ENCODE data around the gene ZCCHC14.

Gene ZCCHC14

DNA sequence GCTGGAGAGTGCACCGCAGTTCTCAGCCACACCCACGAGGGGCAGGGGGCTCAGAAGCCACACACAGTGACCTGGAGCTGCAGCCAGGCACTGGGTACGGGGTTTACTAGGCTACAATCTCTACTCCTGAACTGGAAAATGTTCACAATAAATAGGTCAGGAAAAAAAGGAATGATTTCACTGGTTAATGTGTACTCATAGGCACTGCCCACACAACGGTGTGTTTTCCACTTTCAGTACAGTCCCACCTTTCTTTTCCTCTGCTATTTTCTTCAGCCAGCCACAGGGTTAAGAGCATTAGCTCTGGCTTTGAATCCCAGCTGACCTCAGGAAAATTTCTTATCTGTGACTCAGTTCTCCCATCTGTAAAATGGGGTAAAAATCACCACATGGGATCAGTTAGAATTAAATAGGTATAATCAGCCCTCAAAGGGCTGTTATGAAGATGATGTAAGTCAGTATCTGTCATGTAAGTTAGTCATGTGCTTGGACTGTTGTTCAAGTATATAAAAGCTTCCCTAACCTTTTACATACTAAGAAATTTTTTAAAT, 35.7 kb downstream of the ZCCHC14 start:
- Mint-ChIP-seq H3K9me3 (no peaks in the 10 kb centered on the region), H3K27ac (no peak overlapping the region), H3K36me3 (ENCODE audit: low read depth) (no peaks in the 10 kb centered on the region)

DNA sequence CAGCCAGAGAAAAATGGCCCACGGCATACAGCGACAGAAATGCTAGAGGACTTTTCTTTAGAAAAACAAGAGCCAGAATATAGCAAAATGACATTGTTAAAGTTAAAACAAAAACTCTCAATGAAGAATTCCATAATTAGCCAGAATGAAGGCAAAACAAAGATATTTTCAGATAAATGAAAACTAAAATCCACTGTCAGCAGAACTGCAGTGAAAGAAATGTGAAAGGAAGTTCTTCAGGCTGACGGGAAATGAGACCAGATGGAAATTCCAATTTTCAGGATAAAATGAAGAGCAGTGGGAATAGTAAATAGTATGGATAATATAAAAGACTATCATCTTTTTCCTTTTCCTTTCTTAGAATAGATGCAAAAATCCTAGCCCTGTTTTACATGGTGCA, 38.4 kb downstream of the ZCCHC14 start:
- Mint-ChIP-seq H3K4me3 (no peak overlapping the region), H3K4me1 (ENCODE audit: low read depth) (peaks cover 12% of the 10 kb centered on the region), H3K36me3 (ENCODE audit: low read depth) (peaks cover 2% of the 10 kb centered on the region), H3K27me3 (ENCODE audit: low read depth) (no peaks in the 10 kb centered on the region), H3K9me3 (no peaks in the 10 kb centered on the region), H3K27ac (no peak overlapping the region)
- no peak for DNase-seq (ENCODE audit: low spot score)

More for the DNA sequence above, 35.7 kb downstream of the ZCCHC14 start:
- Mint-ChIP-seq H3K4me1 (ENCODE audit: low read depth) (peaks cover 15% of the 10 kb centered on the region), H3K27me3 (ENCODE audit: low read depth) (no peaks in the 10 kb centered on the region), H3K4me3 (no peak overlapping the region)
- no peak for DNase-seq (ENCODE audit: low spot score)

DNA sequence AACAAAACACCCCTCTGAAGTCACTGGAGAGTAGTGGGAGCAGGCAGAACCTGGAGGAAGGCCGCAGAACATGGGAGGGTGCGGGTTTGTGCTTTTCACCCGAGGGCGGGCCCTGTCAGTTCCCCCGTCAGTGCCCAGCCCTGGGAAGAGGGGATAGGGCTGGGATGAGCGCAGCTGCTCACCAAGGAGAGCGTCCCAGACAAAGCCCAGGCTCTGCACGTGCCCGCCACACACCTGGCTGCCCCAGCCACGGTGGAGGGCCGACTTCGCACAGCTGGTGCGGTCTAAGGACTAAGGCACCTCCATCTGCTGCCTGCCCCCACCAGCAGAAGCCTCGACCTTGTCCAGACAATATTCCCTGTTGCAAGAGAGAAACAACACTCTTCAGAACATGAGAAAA, 39.5 kb downstream of the ZCCHC14 start:
- H3K9me3 Mint-ChIP-seq: no peaks in the 10 kb centered on the region
- no peak for DNase-seq (ENCODE audit: low spot score)
- H3K36me3 Mint-ChIP-seq (ENCODE audit: low read depth): peaks cover 2% of the 10 kb centered on the region
- H3K27ac Mint-ChIP-seq: no peak overlapping the region
- H3K27me3 Mint-ChIP-seq (ENCODE audit: low read depth): no peaks in the 10 kb centered on the region
- no peak overlapping the region for H3K4me3 Mint-ChIP-seq
- peaks cover 10% of the 10 kb centered on the region for H3K4me1 Mint-ChIP-seq (ENCODE audit: low read depth)

DNA sequence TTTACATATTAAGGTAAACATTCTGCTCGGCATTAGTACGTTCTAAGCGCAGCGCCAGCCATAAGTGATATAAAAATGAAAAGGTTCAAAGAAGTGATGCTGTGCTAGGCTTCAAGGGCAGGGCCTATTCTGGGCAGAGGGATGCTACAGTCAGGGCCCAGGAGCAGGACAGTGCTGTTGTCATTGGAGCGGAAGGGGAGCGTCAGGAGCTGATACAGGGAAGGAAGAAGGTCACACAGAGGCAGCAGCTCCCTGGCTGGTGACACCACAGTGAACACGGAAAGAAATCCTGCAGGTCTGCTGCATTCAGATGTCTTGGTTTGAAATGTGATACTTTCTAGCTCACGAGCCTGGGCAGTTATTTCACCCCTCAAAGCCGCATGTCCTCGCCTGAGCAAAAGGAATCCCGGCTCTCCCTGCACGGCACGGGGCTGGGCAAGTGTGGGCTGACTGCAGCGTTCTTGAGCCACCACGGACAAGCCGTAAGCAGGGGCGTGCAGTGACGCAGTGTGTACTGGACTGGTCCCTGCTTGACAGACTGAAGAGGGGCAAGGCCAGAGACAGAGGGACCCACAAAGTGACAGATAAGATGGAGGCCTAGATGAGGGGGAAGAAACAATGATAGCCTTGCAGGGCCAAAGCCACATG, 41.1 kb downstream of the ZCCHC14 start:
- Mint-ChIP-seq H3K27ac (no peak overlapping the region), H3K36me3 (ENCODE audit: low read depth) (peaks cover 3% of the 10 kb centered on the region), H3K9me3 (no peaks in the 10 kb centered on the region), H3K4me3 (no peak overlapping the region), H3K4me1 (ENCODE audit: low read depth) (no peaks in the 10 kb centered on the region), H3K27me3 (ENCODE audit: low read depth) (no peaks in the 10 kb centered on the region)
- DNase-seq (ENCODE audit: low spot score): no peak

DNA sequence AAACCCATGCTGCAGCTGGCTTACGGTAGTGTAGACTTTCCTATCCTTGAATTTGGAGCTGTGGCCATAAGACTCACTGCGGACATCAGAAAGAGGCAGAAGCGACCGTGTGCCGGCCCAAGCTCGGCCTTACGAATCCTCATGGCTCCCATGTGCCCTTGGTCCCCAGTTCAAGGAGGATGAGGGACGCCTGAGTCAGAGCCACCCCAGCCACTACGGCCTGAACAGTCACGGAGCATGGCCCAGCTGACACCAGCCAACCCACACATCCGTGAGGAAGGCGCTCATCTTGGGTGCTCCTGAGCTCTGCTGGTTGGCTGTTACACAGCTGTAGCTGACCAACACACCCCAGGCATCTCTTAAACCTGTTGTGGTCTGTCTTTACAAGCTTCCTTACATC, 44.0 kb downstream of the ZCCHC14 start:
- no peaks in the 10 kb centered on the region for H3K4me1 Mint-ChIP-seq (ENCODE audit: low read depth)

DNA sequence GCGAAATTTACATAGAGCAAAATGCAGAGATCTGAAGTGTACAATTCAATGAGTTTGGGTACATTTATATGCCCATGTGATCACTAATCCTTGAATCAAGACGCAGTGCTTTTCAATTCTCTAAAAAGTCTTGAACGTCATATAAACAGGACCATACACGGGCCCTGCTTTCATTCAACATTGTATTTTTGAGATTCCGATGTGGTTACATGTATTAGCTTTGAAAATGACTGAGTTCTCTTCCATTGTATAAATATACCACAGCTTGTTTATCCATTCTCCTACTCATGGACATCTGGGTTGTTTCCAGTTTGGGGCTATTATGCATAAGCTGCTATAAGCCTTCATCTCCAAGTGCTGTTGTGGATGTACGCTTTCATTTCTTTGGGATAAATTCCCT, 45.5 kb downstream of the ZCCHC14 start:
- peaks cover 11% of the 10 kb centered on the region for H3K36me3 Mint-ChIP-seq (ENCODE audit: low read depth)
- H3K27ac Mint-ChIP-seq: no peak overlapping the region
- no peaks in the 10 kb centered on the region for H3K4me1 Mint-ChIP-seq (ENCODE audit: low read depth)
- H3K27me3 Mint-ChIP-seq (ENCODE audit: low read depth): no peaks in the 10 kb centered on the region
- no peak for DNase-seq (ENCODE audit: low spot score)
- H3K4me3 Mint-ChIP-seq: no peak overlapping the region
- no peaks in the 10 kb centered on the region for H3K9me3 Mint-ChIP-seq

More for the DNA sequence above, 44.0 kb downstream of the ZCCHC14 start:
- DNase-seq (ENCODE audit: low spot score): no peak
- Mint-ChIP-seq H3K27me3 (ENCODE audit: low read depth) (no peaks in the 10 kb centered on the region), H3K27ac (no peak overlapping the region), H3K36me3 (ENCODE audit: low read depth) (peaks cover 11% of the 10 kb centered on the region), H3K4me3 (no peak overlapping the region), H3K9me3 (no peaks in the 10 kb centered on the region)

DNA sequence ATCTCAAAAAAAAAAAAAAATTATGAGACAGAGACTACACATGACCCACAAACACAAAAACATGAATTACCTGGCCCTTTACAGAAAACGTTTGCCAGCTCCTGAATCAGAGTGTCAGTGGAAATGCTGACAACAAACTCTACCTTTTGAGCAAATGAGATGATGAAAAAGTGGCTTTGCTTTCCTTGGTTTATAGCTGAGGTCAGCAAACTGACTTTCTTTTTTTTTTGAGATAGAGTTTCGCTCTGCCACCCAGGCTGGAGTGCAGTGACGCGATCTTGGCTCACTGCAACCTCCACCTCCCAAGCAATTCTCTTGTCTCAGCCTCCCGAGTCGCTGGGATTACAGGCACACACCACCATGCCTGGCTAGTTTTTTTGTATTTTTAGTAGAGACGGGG, 46.3 kb downstream of the ZCCHC14 start:
- no peak overlapping the region for H3K4me3 Mint-ChIP-seq
- no peaks in the 10 kb centered on the region for H3K9me3 Mint-ChIP-seq
- DNase-seq (ENCODE audit: low spot score): no peak
- no peaks in the 10 kb centered on the region for H3K4me1 Mint-ChIP-seq (ENCODE audit: low read depth)
- no peaks in the 10 kb centered on the region for H3K27me3 Mint-ChIP-seq (ENCODE audit: low read depth)
- no peak overlapping the region for H3K27ac Mint-ChIP-seq
- H3K36me3 Mint-ChIP-seq (ENCODE audit: low read depth): peaks cover 10% of the 10 kb centered on the region

DNA sequence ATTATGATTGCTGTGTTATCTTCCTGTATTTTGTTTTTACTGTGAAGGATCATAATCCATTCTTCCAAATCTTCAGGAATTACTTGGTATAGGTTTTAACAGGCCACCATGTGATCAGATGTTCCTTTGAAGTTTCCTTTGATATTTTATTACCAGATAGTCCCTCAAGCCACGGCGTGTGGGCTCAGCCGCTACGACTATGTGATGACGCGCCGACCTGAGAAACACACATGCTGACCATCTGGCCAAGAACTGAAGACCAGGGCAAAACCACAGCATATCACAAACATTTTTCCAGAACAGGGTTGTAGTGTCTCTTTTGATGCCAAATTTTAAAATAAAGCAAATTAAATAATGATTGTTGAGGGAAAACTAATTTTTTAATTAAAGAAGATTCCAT, 47.3 kb downstream of the ZCCHC14 start:
- H3K27me3 Mint-ChIP-seq (ENCODE audit: low read depth): no peaks in the 10 kb centered on the region
- H3K4me1 Mint-ChIP-seq (ENCODE audit: low read depth): no peaks in the 10 kb centered on the region
- no peak for DNase-seq (ENCODE audit: low spot score)
- peaks cover 10% of the 10 kb centered on the region for H3K36me3 Mint-ChIP-seq (ENCODE audit: low read depth)
- no peaks in the 10 kb centered on the region for H3K9me3 Mint-ChIP-seq
- H3K4me3 Mint-ChIP-seq: no peak overlapping the region
- no peak overlapping the region for H3K27ac Mint-ChIP-seq

DNA sequence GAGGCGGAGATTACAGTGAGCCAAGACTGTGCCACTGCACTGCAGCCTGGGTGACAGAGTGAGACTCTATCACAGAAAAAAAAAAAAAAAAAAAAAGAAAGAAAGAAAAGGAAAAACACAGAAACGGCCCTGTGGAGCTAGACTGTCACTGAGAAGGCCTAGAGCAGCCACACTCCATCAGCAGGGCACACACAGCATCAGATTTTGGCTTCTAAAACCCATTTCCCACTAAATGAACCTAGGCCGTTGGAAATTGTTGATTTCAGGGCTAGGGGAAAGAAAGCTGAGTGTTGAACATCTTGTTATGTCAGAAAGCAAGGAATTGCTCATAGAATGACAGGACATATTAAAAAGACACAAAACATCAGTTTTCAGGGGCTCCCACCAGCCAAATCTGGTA, 48.9 kb downstream of the ZCCHC14 start:
- no peak overlapping the region for H3K27ac Mint-ChIP-seq
- no peak for DNase-seq (ENCODE audit: low spot score)
- no peaks in the 10 kb centered on the region for H3K27me3 Mint-ChIP-seq (ENCODE audit: low read depth)
- H3K4me3 Mint-ChIP-seq: no peak overlapping the region
- no peaks in the 10 kb centered on the region for H3K9me3 Mint-ChIP-seq
- no peaks in the 10 kb centered on the region for H3K4me1 Mint-ChIP-seq (ENCODE audit: low read depth)
- H3K36me3 Mint-ChIP-seq (ENCODE audit: low read depth): peaks cover 10% of the 10 kb centered on the region

DNA sequence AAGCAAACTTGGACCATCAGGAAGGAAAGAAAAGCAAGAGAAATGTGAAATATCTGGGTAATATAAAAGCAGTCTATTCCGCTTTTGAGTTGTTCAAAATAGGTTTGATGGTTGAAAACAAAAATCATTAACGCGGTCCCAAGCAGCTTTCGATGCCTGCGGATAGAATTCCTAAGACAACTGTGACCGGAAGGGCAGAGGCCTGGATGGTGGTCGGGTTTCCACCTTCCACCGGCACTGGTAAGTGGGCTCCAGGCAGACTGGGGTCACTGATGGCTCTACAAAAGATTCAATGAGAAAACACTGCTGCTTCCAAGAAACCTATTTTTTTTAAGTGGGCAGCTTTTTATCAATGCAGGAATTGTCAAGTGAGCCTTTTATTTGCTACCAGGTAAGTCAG, 49.8 kb downstream of the ZCCHC14 start:
- DNase-seq (ENCODE audit: low spot score): no peak
- no peak overlapping the region for H3K27ac Mint-ChIP-seq
- no peaks in the 10 kb centered on the region for H3K4me1 Mint-ChIP-seq (ENCODE audit: low read depth)
- H3K36me3 Mint-ChIP-seq (ENCODE audit: low read depth): peaks cover 10% of the 10 kb centered on the region
- no peaks in the 10 kb centered on the region for H3K9me3 Mint-ChIP-seq
- no peaks in the 10 kb centered on the region for H3K27me3 Mint-ChIP-seq (ENCODE audit: low read depth)
- no peak overlapping the region for H3K4me3 Mint-ChIP-seq

DNA sequence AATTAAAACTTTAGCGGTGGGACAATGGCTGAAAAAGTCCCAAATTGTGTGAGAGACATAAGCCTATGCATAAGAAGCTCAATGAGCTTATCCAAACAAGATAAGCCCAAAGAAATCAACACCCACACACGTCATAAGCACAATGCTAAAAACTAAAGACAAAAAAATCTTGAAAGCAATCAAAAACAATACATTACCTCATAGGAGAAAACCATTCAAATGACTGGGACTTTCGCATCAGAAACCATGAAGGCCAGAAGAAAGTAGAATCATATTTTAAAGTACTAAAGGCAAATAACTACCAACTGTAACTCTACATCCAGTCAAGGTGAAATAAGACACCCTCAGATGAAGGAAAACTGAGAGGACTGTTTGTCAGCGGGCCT, 50.2 kb downstream of the ZCCHC14 start:
- Mint-ChIP-seq H3K27ac (no peak overlapping the region), H3K27me3 (ENCODE audit: low read depth) (no peaks in the 10 kb centered on the region), H3K4me1 (ENCODE audit: low read depth) (no peaks in the 10 kb centered on the region), H3K9me3 (no peaks in the 10 kb centered on the region), H3K4me3 (no peak overlapping the region), H3K36me3 (ENCODE audit: low read depth) (peaks cover 9% of the 10 kb centered on the region)
- no peak for DNase-seq (ENCODE audit: low spot score)

DNA sequence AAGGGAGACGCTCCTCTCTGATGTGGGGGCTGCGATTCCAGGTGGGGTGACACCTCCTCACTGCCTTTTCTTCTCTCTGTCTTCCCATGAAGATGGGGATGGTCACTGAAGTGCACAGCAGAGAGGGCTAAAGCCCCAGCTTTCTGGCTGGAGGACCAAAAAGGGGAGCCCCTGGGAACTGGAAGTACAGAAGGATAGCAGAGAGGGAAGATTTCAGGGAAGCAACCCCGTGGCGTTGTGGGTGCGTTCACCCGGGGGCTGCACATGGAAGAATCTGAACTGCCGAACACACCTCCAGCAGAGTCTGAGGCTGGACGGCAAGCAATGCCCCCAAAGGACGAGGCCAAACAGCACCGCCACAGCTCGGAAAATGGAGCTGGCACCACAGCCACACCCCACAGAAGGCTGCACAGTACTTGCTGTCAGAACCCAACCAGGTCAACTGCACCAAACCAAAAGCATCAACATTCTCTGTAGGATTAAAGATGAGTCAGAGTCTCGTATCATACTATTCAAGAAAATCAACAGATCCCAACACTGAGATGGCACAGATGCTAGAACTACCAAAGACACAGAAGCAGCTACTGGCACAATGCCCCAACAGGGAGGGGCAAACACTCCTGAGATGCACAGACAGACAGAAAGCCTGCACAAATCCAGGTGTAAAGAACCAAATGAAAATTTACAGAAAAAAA, 50.8 kb downstream of the ZCCHC14 start:
- H3K27me3 Mint-ChIP-seq (ENCODE audit: low read depth): no peaks in the 10 kb centered on the region
- no peaks in the 10 kb centered on the region for H3K4me1 Mint-ChIP-seq (ENCODE audit: low read depth)
- DNase-seq (ENCODE audit: low spot score): no peak
- H3K27ac Mint-ChIP-seq: no peak overlapping the region
- H3K9me3 Mint-ChIP-seq: no peaks in the 10 kb centered on the region
- H3K4me3 Mint-ChIP-seq: no peak overlapping the region
- H3K36me3 Mint-ChIP-seq (ENCODE audit: low read depth): peaks cover 9% of the 10 kb centered on the region

DNA sequence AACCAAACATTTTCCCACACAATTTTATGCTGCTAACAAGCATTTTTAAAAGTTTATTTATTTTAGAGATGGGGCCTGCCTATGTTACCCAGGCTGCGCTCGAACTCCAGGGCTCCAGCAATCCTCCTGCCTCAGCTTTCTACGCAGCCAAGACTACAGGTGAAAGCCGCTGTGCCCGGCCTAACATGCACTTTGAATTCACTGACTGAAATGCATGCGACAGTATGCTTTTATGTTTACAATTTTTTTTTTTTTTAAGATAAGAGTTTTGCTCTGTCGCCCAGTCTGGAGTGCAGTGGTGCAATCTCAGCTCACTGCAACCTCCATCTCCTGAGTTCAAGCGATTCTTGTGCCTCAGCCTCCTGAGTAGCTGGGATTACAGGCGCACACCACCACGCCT, 52.9 kb downstream of the ZCCHC14 start:
- H3K4me3 Mint-ChIP-seq: no peak overlapping the region
- H3K4me1 Mint-ChIP-seq (ENCODE audit: low read depth): peaks cover 9% of the 10 kb centered on the region
- H3K27me3 Mint-ChIP-seq (ENCODE audit: low read depth): peaks cover 3% of the 10 kb centered on the region
- peaks cover 5% of the 10 kb centered on the region for H3K36me3 Mint-ChIP-seq (ENCODE audit: low read depth)
- no peaks in the 10 kb centered on the region for H3K9me3 Mint-ChIP-seq
- no peak for DNase-seq (ENCODE audit: low spot score)
- no peak overlapping the region for H3K27ac Mint-ChIP-seq

DNA sequence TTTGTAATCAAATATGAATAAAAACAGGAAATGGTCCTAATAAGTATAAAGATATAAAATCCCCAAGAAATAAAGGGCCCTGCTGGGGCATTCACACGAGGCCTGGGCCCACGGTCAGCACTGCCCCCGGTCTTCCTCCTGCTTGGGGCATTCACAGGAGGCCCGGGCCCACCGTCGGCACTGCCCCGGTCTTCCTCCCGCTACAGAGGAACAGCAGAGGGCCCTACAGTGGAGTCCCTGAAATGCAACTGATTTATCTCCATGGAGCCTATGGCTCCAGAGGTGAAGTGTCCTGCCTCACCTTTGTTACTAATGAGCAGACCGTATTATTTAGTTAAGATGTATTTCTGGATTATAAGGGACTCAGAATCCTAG, 54.2 kb downstream of the ZCCHC14 start:
- no peak overlapping the region for H3K27ac Mint-ChIP-seq
- peaks cover 9% of the 10 kb centered on the region for H3K4me1 Mint-ChIP-seq (ENCODE audit: low read depth)
- no peak for DNase-seq (ENCODE audit: low spot score)
- no peak overlapping the region for H3K4me3 Mint-ChIP-seq
- H3K9me3 Mint-ChIP-seq: no peaks in the 10 kb centered on the region
- H3K27me3 Mint-ChIP-seq (ENCODE audit: low read depth): peaks cover 3% of the 10 kb centered on the region
- peaks cover 2% of the 10 kb centered on the region for H3K36me3 Mint-ChIP-seq (ENCODE audit: low read depth)

Data from T-helper 2 cell treated with Interferon-gamma antibody and Interleukin-4, amounts not matched to agents 5 μg/mL and 100 μg/mL, for 36 hours (primary cell).